ENCODE data around the gene ZNF467. TPM values are rescaled to one million over a fixed set of nuclear protein-coding genes. Genes with fewer than 3 reads are reported as not detected.

ZNF467 gene
- total RNA-seq, 2 donors from 2014 or later = 0.91 to 2.5 TPM

DNA sequence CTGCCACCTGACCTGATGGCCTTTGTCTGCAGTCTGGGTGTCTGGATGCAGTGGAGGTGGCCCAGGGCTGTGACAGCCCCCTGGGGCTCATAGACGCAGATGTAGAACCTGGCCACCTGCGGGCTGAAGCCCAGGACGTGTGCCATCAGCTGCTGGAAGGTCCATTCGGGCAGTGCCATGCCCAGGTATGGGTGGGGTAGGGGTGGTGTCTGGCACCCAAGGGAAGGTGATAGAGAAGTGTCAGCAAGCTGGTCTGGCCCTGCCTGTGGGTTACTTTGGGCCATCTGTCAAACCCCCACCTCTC lies 6.1 kb upstream of the ZNF467 start:
- Histone ChIP-seq H3K4me1 (ENCODE audit: control insufficient read depth, insufficient read depth, low read length) (no peaks in the 10 kb centered on the region), H3K4me3 (ENCODE audit: low read length) (no peak overlapping the region), H3K27ac (ENCODE audit: low read depth, low read length) (no peak overlapping the region), H3K36me3 (ENCODE audit: control insufficient read depth, insufficient read depth, low read length) (no peaks in the 10 kb centered on the region), H3K27me3 (ENCODE audit: control insufficient read depth, insufficient read depth, low read length, poor library complexity, severe bottlenecking) (peaks cover 11% of the 10 kb centered on the region), H3K9ac (ENCODE audit: extremely low read depth, low read length, poor library complexity, severe bottlenecking) (no peak overlapping the region), H3K9me3 (ENCODE audit: control insufficient read depth, low read length) (no peaks in the 10 kb centered on the region)
- Mint-ChIP-seq H3K27ac (no peak overlapping the region), H3K27me3 (ENCODE audit: insufficient read depth) (peaks cover 50% of the 10 kb centered on the region), H3K9me3 (no peaks in the 10 kb centered on the region), H3K4me3 (no peak overlapping the region), H3K36me3 (ENCODE audit: low read depth) (no peaks in the 10 kb centered on the region), H3K4me1 (peaks cover 2% of the 10 kb centered on the region)
- WGBS, 2 experiments (ENCODE audit: insufficient coverage in 1 of 2, insufficient read length in 1 of 2) = 96 to 100% methylated on average over 1 to 4 of the region's 4 CpGs
- no peak for DNase-seq
- TF ChIP-seq, protein P1, sequence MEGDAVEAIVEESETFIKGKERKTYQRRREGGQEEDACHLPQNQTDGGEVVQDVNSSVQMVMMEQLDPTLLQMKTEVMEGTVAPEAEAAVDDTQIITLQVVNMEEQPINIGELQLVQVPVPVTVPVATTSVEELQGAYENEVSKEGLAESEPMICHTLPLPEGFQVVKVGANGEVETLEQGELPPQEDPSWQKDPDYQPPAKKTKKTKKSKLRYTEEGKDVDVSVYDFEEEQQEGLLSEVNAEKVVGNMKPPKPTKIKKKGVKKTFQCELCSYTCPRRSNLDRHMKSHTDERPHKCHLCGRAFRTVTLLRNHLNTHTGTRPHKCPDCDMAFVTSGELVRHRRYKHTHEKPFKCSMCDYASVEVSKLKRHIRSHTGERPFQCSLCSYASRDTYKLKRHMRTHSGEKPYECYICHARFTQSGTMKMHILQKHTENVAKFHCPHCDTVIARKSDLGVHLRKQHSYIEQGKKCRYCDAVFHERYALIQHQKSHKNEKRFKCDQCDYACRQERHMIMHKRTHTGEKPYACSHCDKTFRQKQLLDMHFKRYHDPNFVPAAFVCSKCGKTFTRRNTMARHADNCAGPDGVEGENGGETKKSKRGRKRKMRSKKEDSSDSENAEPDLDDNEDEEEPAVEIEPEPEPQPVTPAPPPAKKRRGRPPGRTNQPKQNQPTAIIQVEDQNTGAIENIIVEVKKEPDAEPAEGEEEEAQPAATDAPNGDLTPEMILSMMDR (conservative IDR thresholded peaks at IDR 0.05) = no peak

DNA sequence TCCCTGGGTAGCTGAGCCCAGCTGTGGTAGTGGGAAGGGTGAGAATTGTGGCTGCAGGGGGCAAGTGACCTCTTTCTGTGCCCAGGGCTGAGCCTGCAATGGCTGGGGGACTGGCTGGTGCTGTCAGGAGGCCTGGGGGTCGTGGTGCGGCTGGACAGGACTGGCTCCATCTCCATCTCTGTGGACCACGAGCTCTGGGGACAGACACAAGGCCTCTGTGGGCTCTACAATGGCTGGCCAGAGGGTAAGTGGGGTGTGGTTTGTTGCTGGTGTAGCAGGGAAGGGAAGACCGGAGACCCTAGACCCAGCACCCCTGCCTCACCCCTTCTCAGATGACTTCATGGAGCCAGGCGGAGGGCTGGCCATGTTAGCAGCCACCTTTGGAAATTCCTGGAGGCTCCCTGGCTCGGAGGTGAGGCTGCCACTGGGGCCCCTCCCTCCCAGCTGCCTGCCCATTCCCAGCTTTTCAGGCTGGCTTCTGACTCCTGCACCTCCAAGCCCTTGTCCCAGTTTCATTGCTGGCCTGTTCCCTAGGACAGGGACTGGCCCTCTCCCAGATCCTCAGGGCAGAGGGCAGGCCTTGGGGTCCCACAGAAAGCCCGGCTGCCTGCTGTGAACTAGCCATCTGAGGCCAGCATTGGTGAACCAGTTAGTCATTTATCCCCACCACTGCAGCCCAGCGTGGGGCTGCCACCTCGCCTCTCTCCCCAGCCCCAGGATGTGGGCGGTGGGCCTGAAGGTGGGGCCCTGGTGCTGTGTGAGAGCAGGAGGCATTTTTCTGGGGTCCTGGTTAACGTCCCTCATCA lies 5.5 kb upstream of the ZNF467 start:
- Mint-ChIP-seq H3K27ac (no peak overlapping the region), H3K27me3 (ENCODE audit: insufficient read depth) (peaks cover 55% of the 10 kb centered on the region), H3K4me1 (peaks cover 6% of the 10 kb centered on the region), H3K4me3 (no peak overlapping the region), H3K9me3 (no peaks in the 10 kb centered on the region), H3K36me3 (ENCODE audit: low read depth) (no peaks in the 10 kb centered on the region)
- no peak for DNase-seq
- H3K36me3 ChIP-seq (ENCODE audit: control insufficient read depth, insufficient read depth, low read length) = no peaks in the 10 kb centered on the region
- H3K4me1 ChIP-seq (ENCODE audit: control insufficient read depth, insufficient read depth, low read length) = no peaks in the 10 kb centered on the region
- H3K27me3 ChIP-seq (ENCODE audit: control insufficient read depth, insufficient read depth, low read length, poor library complexity, severe bottlenecking) = peaks cover 16% of the 10 kb centered on the region
- H3K9me3 ChIP-seq (ENCODE audit: control insufficient read depth, low read length) = no peaks in the 10 kb centered on the region
- H3K9ac ChIP-seq (ENCODE audit: extremely low read depth, low read length, poor library complexity, severe bottlenecking) = no peak overlapping the region
- TF ChIP-seq, protein P1 (conservative IDR thresholded peaks at IDR 0.05) = no peak
- WGBS, 2 experiments (ENCODE audit: insufficient coverage in 1 of 2, insufficient read length in 1 of 2) = 88% methylated on average over 5 to 11 of the region's 11 CpGs
- H3K27ac ChIP-seq (ENCODE audit: low read depth, low read length) = no peak overlapping the region
- H3K4me3 ChIP-seq (ENCODE audit: low read length) = no peak overlapping the region

DNA sequence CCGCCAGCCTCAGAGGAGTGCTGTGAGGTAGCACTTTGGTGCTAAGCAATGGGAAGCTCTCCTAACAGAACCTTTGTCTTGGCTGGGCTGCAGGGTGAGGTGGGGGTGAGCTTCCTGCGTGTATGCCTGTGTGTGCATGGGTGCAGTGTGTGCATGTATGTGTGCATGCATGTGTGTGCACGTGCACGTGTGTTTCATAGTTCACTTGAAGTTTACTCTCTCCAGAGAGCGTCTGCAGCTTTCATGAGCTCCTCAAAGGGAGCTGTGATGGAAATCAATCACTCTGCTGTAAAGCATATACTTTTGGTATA lies 4.9 kb upstream of the ZNF467 start:
- no peaks in the 10 kb centered on the region for H3K36me3 ChIP-seq (ENCODE audit: control insufficient read depth, insufficient read depth, low read length)
- no peaks in the 10 kb centered on the region for H3K4me1 ChIP-seq (ENCODE audit: control insufficient read depth, insufficient read depth, low read length)
- TF ChIP-seq, protein P1 (conservative IDR thresholded peaks at IDR 0.05) = no peak
- Mint-ChIP-seq H3K27ac (no peak overlapping the region), H3K9me3 (no peaks in the 10 kb centered on the region), H3K36me3 (ENCODE audit: low read depth) (no peaks in the 10 kb centered on the region), H3K27me3 (ENCODE audit: insufficient read depth) (peaks cover 55% of the 10 kb centered on the region), H3K4me1 (peaks cover 6% of the 10 kb centered on the region), H3K4me3 (no peak overlapping the region)
- H3K27ac ChIP-seq (ENCODE audit: low read depth, low read length) = no peak overlapping the region
- H3K27me3 ChIP-seq (ENCODE audit: control insufficient read depth, insufficient read depth, low read length, poor library complexity, severe bottlenecking) = peaks cover 20% of the 10 kb centered on the region
- no peak overlapping the region for H3K4me3 ChIP-seq (ENCODE audit: low read length)
- DNase-seq = no peak
- H3K9ac ChIP-seq (ENCODE audit: extremely low read depth, low read length, poor library complexity, severe bottlenecking) = no peak overlapping the region
- no peaks in the 10 kb centered on the region for H3K9me3 ChIP-seq (ENCODE audit: control insufficient read depth, low read length)
- WGBS, 2 experiments (ENCODE audit: insufficient coverage in 1 of 2, insufficient read length in 1 of 2) = 87 to 93% methylated on average over 4 to 5 of the region's 5 CpGs

All from endodermal cell (in vitro differentiated cells).